SIG-M5 treated with dmso at 0.1 percent for 504 hours (cell line): ENCODE results near the gene GTF2IRD1.
"Not testable (repeated sequence)": the region's sequence is repeated elsewhere in the genome, so short reads cannot be mapped to it uniquely, and the experiment has no call there.

Experiments
- DNase-seq: peaks from one replicate; lab custom pipeline; 2025; ENCODE audit not compliant: unreplicated experiment; lab: John Stamatoyannopoulos, UW

GTF2IRD1 gene

GRCh38 chr7:74430409-74430808 is 23.3 kb upstream of the GTF2IRD1 start:
- not testable (repeated sequence) for DNase-seq

- DNase-seq: no peak
These were observed 22.7 kb upstream of the GTF2IRD1 start for GRCh38 chr7:74430961-74431466.

- not testable (repeated sequence) for DNase-seq
These were observed 16.5 kb upstream of the GTF2IRD1 start for GRCh38 chr7:74437291-74437571.

GRCh38 chr7:74438327-74438726 is 15.4 kb upstream of the GTF2IRD1 start:
- DNase-seq: no peak

- no peak for DNase-seq
These were observed 14.2 kb upstream of the GTF2IRD1 start for GRCh38 chr7:74439541-74439940.

GRCh38 chr7:74440143-74440542 is 13.6 kb upstream of the GTF2IRD1 start:
- not testable (repeated sequence) for DNase-seq

- DNase-seq: no peak
These were observed 11.9 kb upstream of the GTF2IRD1 start for GRCh38 chr7:74441801-74442200.

GRCh38 chr7:74443543-74444247 is 10.0 kb upstream of the GTF2IRD1 start:
- no peak for DNase-seq

- DNase-seq: no peak
These were observed 4.6 kb upstream of the GTF2IRD1 start for GRCh38 chr7:74449144-74449543.

GRCh38 chr7:74449809-74450397 is 3.8 kb upstream of the GTF2IRD1 start:
- peak; percentile 55 for DNase-seq

- DNase-seq: no peak
These were observed 871 bp upstream of the GTF2IRD1 start for GRCh38 chr7:74452748-74453321.

GRCh38 chr7:74454021-74454924 is 567 bp downstream of the GTF2IRD1 start:
- DNase-seq: no peak

GRCh38 chr7:74454925-74455288 is 1.2 kb downstream of the GTF2IRD1 start:
- no peak for DNase-seq

- no peak for DNase-seq
These were observed 1.6 kb downstream of the GTF2IRD1 start for GRCh38 chr7:74455291-74455804.

GRCh38 chr7:74455928-74456327 is 2.2 kb downstream of the GTF2IRD1 start:
- no peak for DNase-seq

GRCh38 chr7:74457007-74457406 is 3.3 kb downstream of the GTF2IRD1 start:
- DNase-seq: no peak

- no peak for DNase-seq
These were observed 8.4 kb downstream of the GTF2IRD1 start for GRCh38 chr7:74461970-74462706.

GRCh38 chr7:74462707-74463100 is 9.0 kb downstream of the GTF2IRD1 start:
- DNase-seq: no peak

- no peak for DNase-seq
These were observed 11.5 kb downstream of the GTF2IRD1 start for GRCh38 chr7:74464931-74465886.
